GM23338 (cell line): ENCODE data around the gene MAMSTR. TPM values are rescaled to one million over a fixed set of nuclear protein-coding genes. Genes with fewer than 3 reads are reported as not detected.
"Not testable (repeated sequence)": the region's sequence is repeated elsewhere in the genome, so short reads cannot be mapped to it uniquely, and the experiment has no call there.

Experiments used
- ATAC-seq: fragments of 200-7000 bp; cut with Tn5 transposase; 3 replicates; pipeline ENCODE4 v1.9.1; 2020
- DNase-seq: peaks from one replicate; pipeline ENCODE4 v3.0.0-alpha.2; 2015; ENCODE audit warnings: low spot score
- H2AFZ ChIP-seq: fragments of 200-600 bp; sonication (generic); 2 replicates; pipeline ENCODE4 v1.8.0; 2016; ENCODE audit warnings: antibody characterized with exemption, mild to moderate bottlenecking, moderate library complexity
- H3F3A ChIP-seq: fragments of 200-600 bp; sonication (generic); replicated peaks from 2 replicates; pipeline ENCODE4 v1.8.0; 2017; ENCODE audit warnings: antibody characterized with exemption, mixed run types, low read depth
- H3K27ac ChIP-seq: fragments of 200-600 bp; sonication (generic); 2 replicates; pipeline ENCODE4 v1.6.1; 2016; ENCODE audit warnings: low read depth
- H3K27me3 ChIP-seq: fragments of 200-600 bp; sonication (generic); 2 replicates; pipeline ENCODE4 v1.8.0; 2016; ENCODE audit warnings: mild to moderate bottlenecking, mixed run types, moderate library complexity; ENCODE audit not compliant: insufficient read depth
- H3K36me3 ChIP-seq: fragments of 200-600 bp; sonication (generic); 2 replicates; pipeline ENCODE4 v1.8.0; 2016; ENCODE audit warnings: mild to moderate bottlenecking; ENCODE audit not compliant: insufficient read depth
- H3K4me1 ChIP-seq: fragments of 200-600 bp; sonication (generic); 2 replicates; pipeline ENCODE4 v1.8.0; 2016; ENCODE audit warnings: mild to moderate bottlenecking, moderate library complexity; ENCODE audit not compliant: insufficient read depth
- H3K4me2 ChIP-seq: fragments of 200-600 bp; sonication (generic); 2 replicates; pipeline ENCODE4 v1.7.1; 2017; ENCODE audit warnings: mixed run types
- H3K4me3 ChIP-seq: fragments of 200-600 bp; sonication (generic); 2 replicates; pipeline ENCODE4 v1.6.1; 2016; ENCODE audit warnings: mixed run types
- H3K79me2 ChIP-seq: fragments of 200-600 bp; sonication (generic); replicated peaks from 2 replicates; pipeline ENCODE4 v1.8.0; 2017; ENCODE audit warnings: mild to moderate bottlenecking; ENCODE audit not compliant: insufficient read depth
- H3K9me2 ChIP-seq: fragments of 200-600 bp; sonication (generic); 2 replicates; pipeline ENCODE4 v1.8.0; 2017; ENCODE audit not compliant: insufficient read depth
- H4K20me1 ChIP-seq: fragments of 200-600 bp; sonication (generic); replicated peaks from 2 replicates; pipeline ENCODE4 v1.8.0; 2017; ENCODE audit warnings: mild to moderate bottlenecking; ENCODE audit not compliant: insufficient read depth
- H3K27ac Mint-ChIP-seq: 2 replicates; pipeline ENCODE4 v1.8.0; 2020; ENCODE audit warnings: inconsistent platforms, mild to moderate bottlenecking, moderate library complexity, mixed read lengths
- H3K27me3 Mint-ChIP-seq: 3 replicates; pipeline ENCODE4 v1.8.0; 2022; ENCODE audit warnings: low read depth, mild to moderate bottlenecking, moderate library complexity, mixed read lengths, inconsistent platforms; ENCODE audit not compliant: insufficient read depth, poor library complexity
- H3K36me3 Mint-ChIP-seq: 3 replicates; pipeline ENCODE4 v1.8.0; 2021; ENCODE audit warnings: low read depth, mild to moderate bottlenecking, inconsistent platforms, moderate library complexity, mixed read lengths
- H3K4me1 Mint-ChIP-seq: 3 replicates; pipeline ENCODE4 v1.8.0; 2020; ENCODE audit warnings: mild to moderate bottlenecking, inconsistent platforms, mixed read lengths
- H3K4me3 Mint-ChIP-seq: 3 replicates; pipeline ENCODE4 v1.8.0; 2021; ENCODE audit warnings: moderate library complexity, mild to moderate bottlenecking, inconsistent platforms, mixed read lengths
- H3K9me3 Mint-ChIP-seq: 3 replicates; pipeline ENCODE4 v1.8.0; 2020; ENCODE audit warnings: moderate library complexity, mild to moderate bottlenecking, inconsistent platforms, mixed read lengths
- EZH2 ChIP-seq: fragments of 200-600 bp; sonication (generic); IDR thresholded peaks from one replicate; pipeline ENCODE4 v1.8.0; 2017; ENCODE audit warnings: antibody characterized with exemption, mild to moderate bottlenecking, low read depth; ENCODE audit not compliant: unreplicated experiment
- EZH2phosphoT487 ChIP-seq: fragments of 200-600 bp; sonication (generic); IDR thresholded peaks from one replicate; pipeline ENCODE4 v1.8.1; 2018; ENCODE audit warnings: antibody characterized with exemption; ENCODE audit not compliant: unreplicated experiment
- polyA plus RNA-seq: library from polyadenylated mRNA; unstranded; fragments of >200 nt; fragmentation: Nextera tagmentation; extraction: Ambion mirVana; gene quantifications from 2 replicates; pipeline ENCODE4 v1.2.1, GENCODE V29; 2016
- total RNA-seq: library from RNA; depleted of rRNA; stranded (reverse); fragments of >200 nt; shearing (Covaris generic); gene quantifications from 2 replicates; pipeline ENCODE4 v1.2.3, GENCODE V29; 2014
- TF ChIP-seq, protein P1 (sequence below): fragments of 250-450 bp; sonication (Bioruptor Pico); IDR thresholded peaks from 2 replicates; pipeline ENCODE4 v1.5.0; 2020; ENCODE audit warnings: mild to moderate bottlenecking, moderate library complexity

MAMSTR gene
- total and polyA plus RNA-seq, 2 experiments from 2014 or later: 1.9 to 2.0 TPM

DNA sequence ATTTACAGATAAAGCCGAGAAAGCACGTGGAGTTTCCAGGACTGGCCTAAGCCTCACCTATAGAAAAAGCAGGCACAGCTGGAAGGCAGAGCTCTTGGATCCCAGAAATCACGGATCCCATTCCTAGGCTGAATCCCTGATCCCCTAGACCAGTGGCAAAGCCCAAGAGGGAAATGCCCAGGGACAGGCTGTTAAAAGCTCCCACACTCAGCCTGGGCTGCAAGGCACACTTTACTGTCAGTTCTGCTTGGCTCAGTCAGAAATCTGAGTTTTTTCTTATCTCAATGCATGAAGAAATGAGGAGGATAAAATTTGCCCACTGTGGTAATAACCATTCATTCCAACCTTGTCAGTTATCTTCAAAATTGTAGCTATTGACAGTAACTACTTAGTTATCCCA lies 31.7 kb downstream of the MAMSTR start (continued):
- TF ChIP-seq, protein P1, sequence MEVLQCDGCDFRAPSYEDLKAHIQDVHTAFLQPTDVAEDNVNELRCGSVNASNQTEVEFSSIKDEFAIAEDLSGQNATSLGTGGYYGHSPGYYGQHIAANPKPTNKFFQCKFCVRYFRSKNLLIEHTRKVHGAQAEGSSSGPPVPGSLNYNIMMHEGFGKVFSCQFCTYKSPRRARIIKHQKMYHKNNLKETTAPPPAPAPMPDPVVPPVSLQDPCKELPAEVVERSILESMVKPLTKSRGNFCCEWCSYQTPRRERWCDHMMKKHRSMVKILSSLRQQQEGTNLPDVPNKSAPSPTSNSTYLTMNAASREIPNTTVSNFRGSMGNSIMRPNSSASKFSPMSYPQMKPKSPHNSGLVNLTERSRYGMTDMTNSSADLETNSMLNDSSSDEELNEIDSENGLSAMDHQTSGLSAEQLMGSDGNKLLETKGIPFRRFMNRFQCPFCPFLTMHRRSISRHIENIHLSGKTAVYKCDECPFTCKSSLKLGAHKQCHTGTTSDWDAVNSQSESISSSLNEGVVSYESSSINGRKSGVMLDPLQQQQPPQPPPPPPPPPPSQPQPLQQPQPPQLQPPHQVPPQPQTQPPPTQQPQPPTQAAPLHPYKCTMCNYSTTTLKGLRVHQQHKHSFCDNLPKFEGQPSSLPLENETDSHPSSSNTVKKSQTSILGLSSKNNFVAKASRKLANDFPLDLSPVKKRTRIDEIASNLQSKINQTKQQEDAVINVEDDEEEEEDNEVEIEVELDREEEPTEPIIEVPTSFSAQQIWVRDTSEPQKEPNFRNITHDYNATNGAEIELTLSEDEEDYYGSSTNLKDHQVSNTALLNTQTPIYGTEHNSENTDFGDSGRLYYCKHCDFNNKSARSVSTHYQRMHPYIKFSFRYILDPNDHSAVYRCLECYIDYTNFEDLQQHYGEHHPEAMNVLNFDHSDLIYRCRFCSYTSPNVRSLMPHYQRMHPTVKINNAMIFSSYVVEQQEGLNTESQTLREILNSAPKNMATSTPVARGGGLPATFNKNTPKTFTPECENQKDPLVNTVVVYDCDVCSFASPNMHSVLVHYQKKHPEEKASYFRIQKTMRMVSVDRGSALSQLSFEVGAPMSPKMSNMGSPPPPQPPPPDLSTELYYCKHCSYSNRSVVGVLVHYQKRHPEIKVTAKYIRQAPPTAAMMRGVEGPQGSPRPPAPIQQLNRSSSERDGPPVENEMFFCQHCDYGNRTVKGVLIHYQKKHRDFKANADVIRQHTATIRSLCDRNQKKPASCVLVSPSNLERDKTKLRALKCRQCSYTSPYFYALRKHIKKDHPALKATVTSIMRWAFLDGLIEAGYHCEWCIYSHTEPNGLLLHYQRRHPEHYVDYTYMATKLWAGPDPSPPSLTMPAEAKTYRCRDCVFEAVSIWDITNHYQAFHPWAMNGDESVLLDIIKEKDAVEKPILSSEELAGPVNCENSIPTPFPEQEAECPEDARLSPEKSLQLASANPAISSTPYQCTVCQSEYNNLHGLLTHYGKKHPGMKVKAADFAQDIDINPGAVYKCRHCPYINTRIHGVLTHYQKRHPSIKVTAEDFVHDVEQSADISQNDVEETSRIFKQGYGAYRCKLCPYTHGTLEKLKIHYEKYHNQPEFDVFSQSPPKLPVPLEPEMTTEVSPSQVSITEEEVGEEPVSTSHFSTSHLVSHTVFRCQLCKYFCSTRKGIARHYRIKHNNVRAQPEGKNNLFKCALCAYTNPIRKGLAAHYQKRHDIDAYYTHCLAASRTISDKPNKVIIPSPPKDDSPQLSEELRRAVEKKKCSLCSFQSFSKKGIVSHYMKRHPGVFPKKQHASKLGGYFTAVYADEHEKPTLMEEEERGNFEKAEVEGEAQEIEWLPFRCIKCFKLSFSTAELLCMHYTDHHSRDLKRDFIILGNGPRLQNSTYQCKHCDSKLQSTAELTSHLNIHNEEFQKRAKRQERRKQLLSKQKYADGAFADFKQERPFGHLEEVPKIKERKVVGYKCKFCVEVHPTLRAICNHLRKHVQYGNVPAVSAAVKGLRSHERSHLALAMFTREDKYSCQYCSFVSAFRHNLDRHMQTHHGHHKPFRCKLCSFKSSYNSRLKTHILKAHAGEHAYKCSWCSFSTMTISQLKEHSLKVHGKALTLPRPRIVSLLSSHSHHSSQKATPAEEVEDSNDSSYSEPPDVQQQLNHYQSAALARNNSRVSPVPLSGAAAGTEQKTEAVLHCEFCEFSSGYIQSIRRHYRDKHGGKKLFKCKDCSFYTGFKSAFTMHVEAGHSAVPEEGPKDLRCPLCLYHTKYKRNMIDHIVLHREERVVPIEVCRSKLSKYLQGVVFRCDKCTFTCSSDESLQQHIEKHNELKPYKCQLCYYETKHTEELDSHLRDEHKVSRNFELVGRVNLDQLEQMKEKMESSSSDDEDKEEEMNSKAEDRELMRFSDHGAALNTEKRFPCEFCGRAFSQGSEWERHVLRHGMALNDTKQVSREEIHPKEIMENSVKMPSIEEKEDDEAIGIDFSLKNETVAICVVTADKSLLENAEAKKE (CRISPR knock-in tag): no peak
- no peak for TF ChIP-seq EZH2
- no peak for TF ChIP-seq EZH2phosphoT487

DNA sequence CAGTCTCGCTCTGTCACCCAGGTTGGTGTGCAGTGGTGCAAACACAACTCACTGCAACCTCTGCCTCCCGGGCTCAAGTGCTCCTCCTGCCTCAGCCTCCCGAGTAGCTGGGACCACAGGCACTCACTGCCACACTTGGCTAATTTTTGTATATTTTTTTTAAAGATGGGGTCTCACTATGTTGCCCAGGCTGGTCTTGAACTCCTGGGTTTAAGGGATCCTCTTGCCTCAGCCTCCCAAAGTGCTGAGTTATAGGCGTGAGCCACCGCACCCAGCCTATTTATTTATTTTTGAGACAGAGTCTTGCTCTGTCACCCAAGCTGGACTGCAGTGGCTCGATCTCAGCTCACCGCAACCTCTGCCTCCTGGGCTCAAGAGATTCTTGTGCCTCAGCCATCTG lies 32.9 kb downstream of the MAMSTR start:
- DNase-seq, H3K27me3 Mint-ChIP-seq, H3K4me3 Mint-ChIP-seq, H3K27ac Mint-ChIP-seq, H3K79me2 ChIP-seq, H3K36me3 Mint-ChIP-seq, H3K27ac ChIP-seq, H3K9me2 ChIP-seq, H3F3A ChIP-seq, H3K4me3 ChIP-seq, H3K4me1 Mint-ChIP-seq, H3K4me2 ChIP-seq, H2AFZ ChIP-seq, H3K27me3 ChIP-seq, H3K9me3 Mint-ChIP-seq, H3K4me1 ChIP-seq, ATAC-seq, H4K20me1 ChIP-seq, H3K36me3 ChIP-seq: not testable (repeated sequence)

DNA sequence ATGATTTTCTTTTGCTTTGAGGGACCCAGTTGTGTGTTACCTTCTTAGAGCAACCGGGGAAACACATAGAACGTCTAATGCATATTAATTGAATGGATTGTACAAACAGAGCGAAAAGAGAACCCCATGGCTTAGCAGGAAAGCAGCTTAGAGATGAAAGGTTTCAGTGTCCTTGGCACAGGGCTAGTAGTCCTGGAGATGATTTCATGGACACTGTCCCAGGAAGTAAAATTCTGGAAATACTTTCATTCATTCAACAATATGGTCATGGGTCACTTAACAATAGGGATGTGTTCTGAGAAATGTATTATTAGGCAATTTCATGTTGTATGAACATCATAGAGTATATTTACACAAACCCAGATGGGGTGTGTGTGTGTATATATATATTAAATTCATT lies 33.4 kb downstream of the MAMSTR start:
- Histone ChIP-seq H3F3A (no peaks in the 10 kb centered on the region), H3K36me3 (no peaks in the 10 kb centered on the region), H3K4me2 (no peak overlapping the region), H4K20me1 (no peaks in the 10 kb centered on the region), H3K4me1 (no peaks in the 10 kb centered on the region), H3K27ac (no peak overlapping the region), H2AFZ (no peak overlapping the region), H3K79me2 (no peaks in the 10 kb centered on the region), H3K9me2 (no peaks in the 10 kb centered on the region), H3K27me3 (no peaks in the 10 kb centered on the region), H3K4me3 (no peak overlapping the region)
- H3K4me1 Mint-ChIP-seq: no peaks in the 10 kb centered on the region
- no peaks in the 10 kb centered on the region; the same call in 2 of the 3 replicates for H3K9me3 Mint-ChIP-seq
- TF ChIP-seq, protein P1 (CRISPR knock-in tag): no peak
- peaks cover 4% of the 10 kb centered on the region for H3K27me3 Mint-ChIP-seq
- ATAC-seq (no peak), DNase-seq (no peak)
- no peaks in the 10 kb centered on the region for H3K36me3 Mint-ChIP-seq
- no peak overlapping the region for H3K4me3 Mint-ChIP-seq
- no peak overlapping the region for H3K27ac Mint-ChIP-seq
